Tibial nerve (tissue), 3 donors: ENCODE results near the gene DLGAP1.

Experiments used
- POLR2A ChIP-seq, 2 donors: fragments of 450-650 bp; IDR thresholded peaks; one replicate each; pipeline ENCODE4 v1.6.1; 2017; ENCODE audit warnings: antibody characterized with exemption in 2 of 2, mild to moderate bottlenecking in 2 of 2, moderate library complexity in 2 of 2
- TF ChIP-seq, protein P1 (sequence below), 5 experiments: fragments of 200-600 bp in 3 of 5; fragments of 450-650 bp in 2 of 5; sonication (generic) in 3 of 5; IDR thresholded peaks; one replicate each; pipeline ENCODE4 v1.5.1; 2016 to 2019; ENCODE audit warnings: antibody characterized with exemption in 5 of 5, mild to moderate bottlenecking in 3 of 5, moderate library complexity in 2 of 5

DNA sequence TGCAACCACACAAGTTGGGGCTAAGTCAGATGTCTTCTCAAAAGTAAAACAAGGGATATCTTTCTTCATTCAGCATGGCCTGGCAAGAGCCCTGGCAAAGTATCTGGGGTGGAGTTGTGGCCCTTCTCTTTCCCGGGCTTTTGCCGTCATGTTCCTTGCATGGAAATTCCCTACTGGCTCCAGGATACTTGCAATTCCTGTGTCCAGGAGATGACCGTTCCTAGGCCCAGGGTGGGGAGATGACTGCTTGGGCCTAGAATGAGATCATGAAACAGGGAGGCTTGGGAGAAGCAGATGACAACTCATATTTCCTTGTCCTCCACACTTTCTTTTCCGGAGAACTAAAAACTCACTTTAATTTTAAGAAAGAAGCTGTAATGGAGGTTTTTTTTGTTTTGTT is 944.2 kb downstream of the DLGAP1 start:
- no peak for TF ChIP-seq POLR2A (IDR thresholded peaks at IDR 0.05)
- TF ChIP-seq, protein P1, sequence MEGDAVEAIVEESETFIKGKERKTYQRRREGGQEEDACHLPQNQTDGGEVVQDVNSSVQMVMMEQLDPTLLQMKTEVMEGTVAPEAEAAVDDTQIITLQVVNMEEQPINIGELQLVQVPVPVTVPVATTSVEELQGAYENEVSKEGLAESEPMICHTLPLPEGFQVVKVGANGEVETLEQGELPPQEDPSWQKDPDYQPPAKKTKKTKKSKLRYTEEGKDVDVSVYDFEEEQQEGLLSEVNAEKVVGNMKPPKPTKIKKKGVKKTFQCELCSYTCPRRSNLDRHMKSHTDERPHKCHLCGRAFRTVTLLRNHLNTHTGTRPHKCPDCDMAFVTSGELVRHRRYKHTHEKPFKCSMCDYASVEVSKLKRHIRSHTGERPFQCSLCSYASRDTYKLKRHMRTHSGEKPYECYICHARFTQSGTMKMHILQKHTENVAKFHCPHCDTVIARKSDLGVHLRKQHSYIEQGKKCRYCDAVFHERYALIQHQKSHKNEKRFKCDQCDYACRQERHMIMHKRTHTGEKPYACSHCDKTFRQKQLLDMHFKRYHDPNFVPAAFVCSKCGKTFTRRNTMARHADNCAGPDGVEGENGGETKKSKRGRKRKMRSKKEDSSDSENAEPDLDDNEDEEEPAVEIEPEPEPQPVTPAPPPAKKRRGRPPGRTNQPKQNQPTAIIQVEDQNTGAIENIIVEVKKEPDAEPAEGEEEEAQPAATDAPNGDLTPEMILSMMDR (IDR thresholded peaks at IDR 0.05): no peak
